ENCODE data around the gene ZFP90. TPM values are rescaled to one million over a fixed set of nuclear protein-coding genes. Genes with fewer than 3 reads are reported as not detected.
A peak's percentile ranks its signal among the peaks of the same experiment; 100 is the strongest.

The ZFP90 gene
- total and polyA plus RNA-seq, 2 experiments from 2014 or later = 10.9 to 13.4 TPM

DNA sequence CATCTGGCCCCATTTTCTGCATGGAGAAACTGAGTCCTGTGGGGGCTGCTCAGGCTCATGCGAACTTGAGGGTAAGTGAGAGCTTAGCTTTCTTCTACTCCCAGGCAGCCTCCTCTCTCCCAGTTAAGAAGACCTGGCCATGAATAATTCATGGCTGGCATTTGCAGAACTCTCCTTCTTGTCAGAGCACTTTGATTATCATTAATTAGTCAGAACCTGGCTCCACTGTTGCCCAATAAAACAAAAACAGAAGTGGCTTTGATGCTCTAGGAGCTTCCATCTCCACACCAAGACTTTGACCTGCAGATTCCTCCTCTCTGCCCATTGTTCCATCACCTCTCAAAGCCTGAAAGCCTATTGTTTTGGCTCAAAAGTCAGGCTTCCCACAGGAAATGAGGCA lies 60.5 kb downstream of the ZFP90 start:
- Histone ChIP-seq H3K27me3 (no peaks in the 10 kb centered on the region), H3K4me3 (no peak overlapping the region), H3K9me3 (ENCODE audit: low read depth) (no peaks in the 10 kb centered on the region), H3K9me2 (replicated peaks; ENCODE audit: insufficient read depth) (no peaks in the 10 kb centered on the region), H3K27ac (no peak overlapping the region), H3K79me2 (no peaks in the 10 kb centered on the region), H2AFZ (no peak overlapping the region), H3K4me1 (ENCODE audit: insufficient read depth) (no peaks in the 10 kb centered on the region), H3K36me3 (replicated peaks; ENCODE audit: insufficient read depth, low read depth) (no peaks in the 10 kb centered on the region), H3K4me2 (no peak overlapping the region), H4K20me1 (ENCODE audit: insufficient read depth, poor library complexity, severe bottlenecking) (no peaks in the 10 kb centered on the region)
- 100% methylated on average over 1 of the region's 1 CpG for whole genome bisulfite sequencing (ENCODE audit: low lambda C conversion rate, missing lambda C conversion rate)
- TF ChIP-seq, protein P1, sequence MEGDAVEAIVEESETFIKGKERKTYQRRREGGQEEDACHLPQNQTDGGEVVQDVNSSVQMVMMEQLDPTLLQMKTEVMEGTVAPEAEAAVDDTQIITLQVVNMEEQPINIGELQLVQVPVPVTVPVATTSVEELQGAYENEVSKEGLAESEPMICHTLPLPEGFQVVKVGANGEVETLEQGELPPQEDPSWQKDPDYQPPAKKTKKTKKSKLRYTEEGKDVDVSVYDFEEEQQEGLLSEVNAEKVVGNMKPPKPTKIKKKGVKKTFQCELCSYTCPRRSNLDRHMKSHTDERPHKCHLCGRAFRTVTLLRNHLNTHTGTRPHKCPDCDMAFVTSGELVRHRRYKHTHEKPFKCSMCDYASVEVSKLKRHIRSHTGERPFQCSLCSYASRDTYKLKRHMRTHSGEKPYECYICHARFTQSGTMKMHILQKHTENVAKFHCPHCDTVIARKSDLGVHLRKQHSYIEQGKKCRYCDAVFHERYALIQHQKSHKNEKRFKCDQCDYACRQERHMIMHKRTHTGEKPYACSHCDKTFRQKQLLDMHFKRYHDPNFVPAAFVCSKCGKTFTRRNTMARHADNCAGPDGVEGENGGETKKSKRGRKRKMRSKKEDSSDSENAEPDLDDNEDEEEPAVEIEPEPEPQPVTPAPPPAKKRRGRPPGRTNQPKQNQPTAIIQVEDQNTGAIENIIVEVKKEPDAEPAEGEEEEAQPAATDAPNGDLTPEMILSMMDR (IDR thresholded peaks at IDR 0.05; ENCODE audit: poor library complexity) = no peak
- no peak for TF ChIP-seq EZH2 (IDR thresholded peaks at IDR 0.05; ENCODE audit: borderline replicate concordance)
- no peak for TF ChIP-seq EZH2phosphoT487 (IDR thresholded peaks at IDR 0.05; ENCODE audit: low read depth, severe bottlenecking, unreplicated experiment)
- DNase-seq (ENCODE audit: low spot score) = no peak

DNA sequence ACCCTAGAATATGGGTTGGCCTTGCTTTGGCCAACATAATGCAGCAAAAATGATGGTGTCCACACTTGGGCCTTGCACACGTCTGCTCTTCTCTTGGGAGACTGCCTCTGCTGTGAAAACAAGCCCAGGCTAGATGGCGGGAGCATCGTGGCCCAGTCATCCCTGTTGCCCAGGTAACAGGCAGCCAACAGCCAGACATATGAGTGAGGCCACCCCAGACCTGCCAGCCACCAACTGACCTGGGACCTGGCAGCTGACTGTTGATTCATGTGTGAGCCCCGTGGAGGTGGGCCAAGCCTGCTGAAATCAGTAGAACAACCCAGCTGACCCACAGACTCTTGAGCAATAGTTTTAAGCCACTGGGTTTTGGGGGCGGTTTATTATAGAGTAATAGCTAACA lies 66.7 kb downstream of the ZFP90 start:
- peak; percentile 11 for DNase-seq (ENCODE audit: low spot score)
- Histone ChIP-seq H3K9me3 (ENCODE audit: low read depth) (no peaks in the 10 kb centered on the region), H3K4me3 (no peak overlapping the region), H3K9me2 (replicated peaks; ENCODE audit: insufficient read depth) (no peaks in the 10 kb centered on the region), H3K27me3 (no peaks in the 10 kb centered on the region), H3K36me3 (replicated peaks; ENCODE audit: insufficient read depth, low read depth) (no peaks in the 10 kb centered on the region), H3K4me2 (no peak overlapping the region), H2AFZ (no peak overlapping the region), H3K79me2 (no peaks in the 10 kb centered on the region), H3K27ac (no peak overlapping the region), H4K20me1 (ENCODE audit: insufficient read depth, poor library complexity, severe bottlenecking) (no peaks in the 10 kb centered on the region), H3K4me1 (ENCODE audit: insufficient read depth) (no peaks in the 10 kb centered on the region)
- TF ChIP-seq EZH2 (IDR thresholded peaks at IDR 0.05; ENCODE audit: borderline replicate concordance) = no peak
- no peak for TF ChIP-seq EZH2phosphoT487 (IDR thresholded peaks at IDR 0.05; ENCODE audit: low read depth, severe bottlenecking, unreplicated experiment)
- TF ChIP-seq, protein P1 (IDR thresholded peaks at IDR 0.05; ENCODE audit: poor library complexity) = no peak
- 73% methylated on average over 5 of the region's 5 CpGs for WGBS (ENCODE audit: low lambda C conversion rate, missing lambda C conversion rate)

DNA sequence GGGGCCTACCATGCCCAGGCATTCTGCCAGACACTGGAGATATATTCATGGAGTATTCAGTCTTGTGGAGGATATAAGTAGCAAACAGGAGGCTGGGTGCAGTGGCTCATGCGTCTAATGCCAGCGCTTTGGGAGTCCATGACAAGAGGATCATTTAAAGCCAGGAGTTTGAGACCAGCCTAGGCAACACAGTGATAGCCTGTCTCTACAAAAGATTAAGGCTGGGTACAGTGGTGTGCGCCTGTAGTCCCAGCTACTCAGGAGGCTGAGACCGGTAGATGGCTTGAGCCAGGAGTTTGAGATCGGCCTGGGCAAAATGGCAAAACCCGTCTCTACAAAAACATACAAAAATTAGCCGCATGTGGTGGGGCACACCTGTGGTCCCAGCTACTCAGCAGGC lies 68.4 kb downstream of the ZFP90 start:
- Histone ChIP-seq H3K79me2 (no peaks in the 10 kb centered on the region), H3K27ac (no peak overlapping the region), H3K36me3 (replicated peaks; ENCODE audit: insufficient read depth, low read depth) (no peaks in the 10 kb centered on the region), H3K27me3 (no peaks in the 10 kb centered on the region), H2AFZ (no peak overlapping the region), H3K9me2 (replicated peaks; ENCODE audit: insufficient read depth) (no peaks in the 10 kb centered on the region), H3K9me3 (ENCODE audit: low read depth) (no peaks in the 10 kb centered on the region), H4K20me1 (ENCODE audit: insufficient read depth, poor library complexity, severe bottlenecking) (no peaks in the 10 kb centered on the region), H3K4me2 (no peak overlapping the region), H3K4me3 (no peak overlapping the region), H3K4me1 (ENCODE audit: insufficient read depth) (no peaks in the 10 kb centered on the region)
- TF ChIP-seq EZH2 (IDR thresholded peaks at IDR 0.05; ENCODE audit: borderline replicate concordance) (no peak), EZH2phosphoT487 (IDR thresholded peaks at IDR 0.05; ENCODE audit: low read depth, severe bottlenecking, unreplicated experiment) (no peak)
- TF ChIP-seq, protein P1 (IDR thresholded peaks at IDR 0.05; ENCODE audit: poor library complexity) = no peak
- DNase-seq (ENCODE audit: low spot score) = no peak
- 84% methylated on average over 7 of the region's 7 CpGs for WGBS (ENCODE audit: low lambda C conversion rate, missing lambda C conversion rate)

DNA sequence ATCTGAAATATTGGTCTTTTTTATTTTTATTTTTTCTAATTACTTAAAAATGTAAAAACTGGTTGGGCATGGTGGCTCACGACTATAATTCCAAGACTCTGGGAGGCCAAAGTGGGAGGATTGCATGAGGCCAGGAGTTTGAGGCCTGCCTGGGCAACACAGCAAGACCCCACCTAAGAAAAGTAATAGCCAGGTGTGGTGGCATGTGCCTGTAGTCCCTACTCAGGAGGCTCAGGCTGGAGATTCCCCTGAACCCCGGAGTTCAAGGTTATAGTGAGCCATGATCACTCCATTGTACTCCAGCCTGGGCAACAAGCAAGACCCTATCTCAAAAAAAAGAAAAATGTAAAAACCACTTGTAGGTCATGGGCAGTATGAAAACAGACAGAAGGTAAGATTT lies 69.2 kb downstream of the ZFP90 start:
- DNase-seq (ENCODE audit: low spot score) = no peak
- Histone ChIP-seq H3K27ac (no peak overlapping the region), H3K4me1 (ENCODE audit: insufficient read depth) (no peaks in the 10 kb centered on the region), H3K27me3 (no peaks in the 10 kb centered on the region), H3K9me3 (ENCODE audit: low read depth) (no peaks in the 10 kb centered on the region), H3K79me2 (no peaks in the 10 kb centered on the region), H4K20me1 (ENCODE audit: insufficient read depth, poor library complexity, severe bottlenecking) (no peaks in the 10 kb centered on the region), H3K9me2 (replicated peaks; ENCODE audit: insufficient read depth) (no peaks in the 10 kb centered on the region), H2AFZ (no peak overlapping the region), H3K4me2 (no peak overlapping the region), H3K4me3 (no peak overlapping the region), H3K36me3 (replicated peaks; ENCODE audit: insufficient read depth, low read depth) (no peaks in the 10 kb centered on the region)
- no peak for TF ChIP-seq EZH2phosphoT487 (IDR thresholded peaks at IDR 0.05; ENCODE audit: low read depth, severe bottlenecking, unreplicated experiment)
- no peak for TF ChIP-seq EZH2 (IDR thresholded peaks at IDR 0.05; ENCODE audit: borderline replicate concordance)
- TF ChIP-seq, protein P1 (IDR thresholded peaks at IDR 0.05; ENCODE audit: poor library complexity) = no peak
- 98% methylated on average over 2 of the region's 2 CpGs for WGBS (ENCODE audit: low lambda C conversion rate, missing lambda C conversion rate)
